Measurements from ENCODE around the gene DENND1A. TPM values are rescaled to one million over a fixed set of nuclear protein-coding genes. Genes with fewer than 3 reads are reported as not detected.

The DENND1A gene
- total RNA-seq, 1 donor from 2014 or later, result 12.7 TPM

- Mint-ChIP-seq H3K27me3 (ENCODE audit: low read depth, unreplicated experiment) (peaks cover 29% of the 10 kb centered on the region), H3K36me3 (ENCODE audit: low read depth, unreplicated experiment) (no peaks in the 10 kb centered on the region), H3K9me3 (ENCODE audit: unreplicated experiment) (no peaks in the 10 kb centered on the region), H3K27ac (ENCODE audit: unreplicated experiment) (no peak overlapping the region), H3K4me3 (ENCODE audit: unreplicated experiment) (no peak overlapping the region), H3K4me1 (ENCODE audit: low read depth, unreplicated experiment) (no peaks in the 10 kb centered on the region)
- H3K36me3 ChIP-seq (ENCODE audit: insufficient read depth, low read length), result no peaks in the 10 kb centered on the region
- peaks cover 8% of the 10 kb centered on the region for H3K27me3 ChIP-seq (ENCODE audit: insufficient read depth, low read length)
- H3K4me2 ChIP-seq (ENCODE audit: low read length), result no peak overlapping the region
- H3K4me3 ChIP-seq (ENCODE audit: insufficient read depth, low read depth, low read length), result no peak overlapping the region
- no peaks in the 10 kb centered on the region for H3K79me2 ChIP-seq (ENCODE audit: insufficient read depth, low read length)
- no peaks in the 10 kb centered on the region for H3K4me1 ChIP-seq (ENCODE audit: insufficient read depth, low read length)
- H4K20me1 ChIP-seq (ENCODE audit: insufficient read depth, low read length), result no peaks in the 10 kb centered on the region
- no peak overlapping the region for H3K27ac ChIP-seq (ENCODE audit: low read depth, low read length)
- no peak for FAIRE-seq
- H3K9ac ChIP-seq (ENCODE audit: low read length), result no peak overlapping the region
- DNase-seq (ENCODE audit: low read depth), result no peak
- TF ChIP-seq EZH2 (IDR thresholded peaks at IDR 0.05; ENCODE audit: insufficient read depth, low read length) (no peak), CTCF (IDR thresholded peaks at IDR 0.05; ENCODE audit: insufficient read depth, low read depth, low read length) (no peak)
- no peaks in the 10 kb centered on the region for H3K9me3 ChIP-seq (ENCODE audit: insufficient read depth, low read depth, low read length)
- H2AFZ ChIP-seq (ENCODE audit: low read depth, low read length), result no peak overlapping the region
Observed at GRCh38 chr9:123383512-123384170, 546.3 kb downstream of the DENND1A start.

- Histone ChIP-seq H3K79me2 (ENCODE audit: insufficient read depth, low read length) (no peaks in the 10 kb centered on the region), H3K27ac (ENCODE audit: low read depth, low read length) (no peak overlapping the region), H3K4me3 (ENCODE audit: insufficient read depth, low read depth, low read length) (no peak overlapping the region), H4K20me1 (ENCODE audit: insufficient read depth, low read length) (no peaks in the 10 kb centered on the region), H3K36me3 (ENCODE audit: insufficient read depth, low read length) (no peaks in the 10 kb centered on the region), H3K9ac (ENCODE audit: low read length) (no peak overlapping the region), H3K27me3 (ENCODE audit: insufficient read depth, low read length) (peaks cover 5% of the 10 kb centered on the region), H3K9me3 (ENCODE audit: insufficient read depth, low read depth, low read length) (no peaks in the 10 kb centered on the region), H3K4me2 (ENCODE audit: low read length) (no peak overlapping the region), H3K4me1 (ENCODE audit: insufficient read depth, low read length) (no peaks in the 10 kb centered on the region), H2AFZ (ENCODE audit: low read depth, low read length) (no peak overlapping the region)
- Mint-ChIP-seq H3K9me3 (ENCODE audit: unreplicated experiment) (no peaks in the 10 kb centered on the region), H3K27ac (ENCODE audit: unreplicated experiment) (no peak overlapping the region), H3K4me3 (ENCODE audit: unreplicated experiment) (no peak overlapping the region), H3K4me1 (ENCODE audit: low read depth, unreplicated experiment) (no peaks in the 10 kb centered on the region), H3K27me3 (ENCODE audit: low read depth, unreplicated experiment) (peaks cover 22% of the 10 kb centered on the region), H3K36me3 (ENCODE audit: low read depth, unreplicated experiment) (no peaks in the 10 kb centered on the region)
- FAIRE-seq (no peak), DNase-seq (ENCODE audit: low read depth) (no peak)
- no peak for TF ChIP-seq CTCF (IDR thresholded peaks at IDR 0.05; ENCODE audit: insufficient read depth, low read depth, low read length)
- TF ChIP-seq EZH2 (IDR thresholded peaks at IDR 0.05; ENCODE audit: insufficient read depth, low read length), result no peak
Observed at GRCh38 chr9:123382653-123383511, 547.0 kb downstream of the DENND1A start.

All from astrocyte (in vitro differentiated cells and primary cell).